GM12872 (cell line): ENCODE data around the gene ATP6V0A4.

ENCODE experiments used
- TF ChIP-seq, protein P1 (sequence below): IDR thresholded peaks from 3 replicates; pipeline ENCODE4 v1.5.1; 2011; ENCODE audit warnings: low read depth, mild to moderate bottlenecking, low read length, moderate library complexity; ENCODE audit not compliant: insufficient read depth

ATP6V0A4 gene

GRCh38 chr7:138669364-138669763 lies 128.6 kb downstream of the ATP6V0A4 start:
- TF ChIP-seq, protein P1, sequence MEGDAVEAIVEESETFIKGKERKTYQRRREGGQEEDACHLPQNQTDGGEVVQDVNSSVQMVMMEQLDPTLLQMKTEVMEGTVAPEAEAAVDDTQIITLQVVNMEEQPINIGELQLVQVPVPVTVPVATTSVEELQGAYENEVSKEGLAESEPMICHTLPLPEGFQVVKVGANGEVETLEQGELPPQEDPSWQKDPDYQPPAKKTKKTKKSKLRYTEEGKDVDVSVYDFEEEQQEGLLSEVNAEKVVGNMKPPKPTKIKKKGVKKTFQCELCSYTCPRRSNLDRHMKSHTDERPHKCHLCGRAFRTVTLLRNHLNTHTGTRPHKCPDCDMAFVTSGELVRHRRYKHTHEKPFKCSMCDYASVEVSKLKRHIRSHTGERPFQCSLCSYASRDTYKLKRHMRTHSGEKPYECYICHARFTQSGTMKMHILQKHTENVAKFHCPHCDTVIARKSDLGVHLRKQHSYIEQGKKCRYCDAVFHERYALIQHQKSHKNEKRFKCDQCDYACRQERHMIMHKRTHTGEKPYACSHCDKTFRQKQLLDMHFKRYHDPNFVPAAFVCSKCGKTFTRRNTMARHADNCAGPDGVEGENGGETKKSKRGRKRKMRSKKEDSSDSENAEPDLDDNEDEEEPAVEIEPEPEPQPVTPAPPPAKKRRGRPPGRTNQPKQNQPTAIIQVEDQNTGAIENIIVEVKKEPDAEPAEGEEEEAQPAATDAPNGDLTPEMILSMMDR: no peak

DNA sequence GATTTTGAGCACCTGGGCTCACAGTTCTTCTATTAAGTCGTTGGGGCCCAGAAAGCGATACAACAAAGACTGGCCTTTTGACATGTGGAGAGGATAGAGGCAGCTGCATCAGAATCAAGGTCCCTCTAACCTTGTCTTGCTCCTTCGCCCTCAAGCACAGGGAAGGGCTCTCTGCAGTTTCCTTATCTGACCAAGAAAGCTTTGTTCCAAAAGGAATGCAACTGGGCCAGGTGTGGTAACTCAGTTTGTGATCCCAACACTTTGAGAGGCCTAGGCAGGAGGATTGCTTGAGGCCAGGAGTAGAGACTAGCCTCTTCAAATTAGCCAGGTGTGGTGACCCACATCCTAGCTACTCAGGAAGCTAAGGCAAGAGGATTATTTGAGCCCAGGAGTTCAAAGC lies 129.1 kb downstream of the ATP6V0A4 start:
- TF ChIP-seq, protein P1: no peak

- TF ChIP-seq, protein P1: no peak
Observed at GRCh38 chr7:138668229-138668596, 129.8 kb downstream of the ATP6V0A4 start.

DNA sequence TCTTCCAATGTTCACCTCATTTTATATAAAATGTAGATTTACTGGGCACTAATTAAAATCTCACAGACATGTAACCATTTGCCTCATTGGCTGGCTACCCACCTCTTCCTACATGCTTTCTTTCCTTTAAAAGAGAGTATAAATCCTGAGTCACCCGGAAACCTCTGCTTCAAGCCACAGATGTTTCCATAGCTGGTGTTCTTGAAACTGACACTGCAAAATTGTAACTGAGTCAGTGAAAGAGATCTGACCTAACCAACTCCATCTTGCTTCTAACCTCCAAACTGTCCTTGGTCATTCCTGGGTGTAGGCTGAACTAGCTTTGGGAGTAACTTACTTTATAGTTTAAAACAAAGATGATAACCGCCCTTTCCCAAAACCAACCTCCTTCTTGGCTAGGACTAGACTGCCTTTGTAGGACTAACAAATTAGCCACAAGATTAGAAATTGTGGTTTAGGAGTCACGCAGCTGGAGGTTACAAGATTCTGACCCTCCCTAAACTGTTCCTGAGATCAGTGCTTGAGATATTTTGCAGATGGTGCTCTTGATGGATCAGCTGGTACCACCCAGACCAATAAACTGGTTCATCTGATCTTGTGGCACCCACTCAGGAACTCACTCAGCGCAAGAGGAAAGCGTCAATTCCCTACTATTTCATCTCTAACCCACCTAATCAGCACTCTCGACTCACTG lies 130.3 kb downstream of the ATP6V0A4 start:
- TF ChIP-seq, protein P1: no peak

GRCh38 chr7:138666385-138666784 lies 131.6 kb downstream of the ATP6V0A4 start:
- TF ChIP-seq, protein P1: no peak

- TF ChIP-seq, protein P1: no peak
Observed at GRCh38 chr7:138665669-138666140, 132.3 kb downstream of the ATP6V0A4 start.

GRCh38 chr7:138665249-138665648 lies 132.7 kb downstream of the ATP6V0A4 start:
- TF ChIP-seq, protein P1: no peak
